Stimulated activated CD4-positive, alpha-beta T cell treated with anti-CD3 and anti-CD28 coated beads, Interleukin-1b, Interleukin-23, amount 100 ng/mL, for 24 hours (primary cell): ENCODE results near the gene SLC25A26.

ENCODE experiments used
- DNase-seq, 4 experiments: peaks; one replicate each; pipeline ENCODE4 v3.0.0-alpha.2; 2020; ENCODE audit warnings: low read depth in 4 of 4, low spot score in 1 of 4

The SLC25A26 gene

GRCh38 chr3:66394019-66394752, 173.4 kb downstream of the SLC25A26 start:
- DNase-seq: peak in 1 of 4 experiments; percentile 9

DNA sequence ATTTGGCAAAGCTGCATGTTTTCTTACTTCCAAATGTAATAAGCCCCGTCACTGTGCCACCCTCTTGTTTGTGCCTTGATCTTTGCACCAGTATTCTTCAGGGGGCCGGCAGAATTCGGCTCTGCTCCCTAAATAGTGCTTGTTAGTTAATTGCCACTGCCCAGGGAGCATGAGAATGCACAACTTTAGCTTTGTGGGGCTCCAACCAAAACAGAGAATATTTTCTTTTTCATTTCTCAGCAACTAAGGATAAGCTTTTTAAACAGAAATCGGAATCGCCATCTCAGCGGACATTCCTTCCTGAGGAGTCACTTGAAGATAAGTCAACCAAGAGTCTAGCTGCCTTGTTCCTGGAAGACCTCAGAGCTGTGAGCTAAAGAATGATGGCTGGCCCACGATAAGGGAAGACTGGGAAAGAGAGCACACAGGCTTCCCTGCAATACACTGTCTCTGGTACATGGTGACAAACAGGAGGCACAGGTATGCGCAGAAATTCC, 174.0 kb downstream of the SLC25A26 start:
- DNase-seq: no peak

DNA sequence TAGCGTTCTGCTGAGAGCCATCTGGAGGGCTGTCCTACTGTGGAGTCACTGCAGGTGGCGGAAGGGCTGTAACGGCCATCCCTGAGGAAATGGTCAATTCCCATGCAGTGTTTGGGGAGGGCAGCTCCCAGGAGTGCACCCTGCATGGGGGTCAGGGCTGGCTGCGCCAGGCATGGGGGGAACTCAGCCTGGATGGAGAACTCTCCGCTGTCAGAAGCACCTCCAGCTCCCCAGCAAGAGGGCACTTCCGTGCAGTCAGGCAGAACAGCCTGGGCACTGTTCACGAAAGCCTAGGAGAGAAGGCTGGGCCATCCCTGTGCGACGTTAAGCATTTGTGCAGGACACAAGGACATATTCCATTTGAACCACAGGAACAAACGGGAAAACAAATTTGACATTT, 174.8 kb downstream of the SLC25A26 start:
- no peak for DNase-seq

GRCh38 chr3:66396161-66396760, 175.5 kb downstream of the SLC25A26 start:
- no peak for DNase-seq

DNA sequence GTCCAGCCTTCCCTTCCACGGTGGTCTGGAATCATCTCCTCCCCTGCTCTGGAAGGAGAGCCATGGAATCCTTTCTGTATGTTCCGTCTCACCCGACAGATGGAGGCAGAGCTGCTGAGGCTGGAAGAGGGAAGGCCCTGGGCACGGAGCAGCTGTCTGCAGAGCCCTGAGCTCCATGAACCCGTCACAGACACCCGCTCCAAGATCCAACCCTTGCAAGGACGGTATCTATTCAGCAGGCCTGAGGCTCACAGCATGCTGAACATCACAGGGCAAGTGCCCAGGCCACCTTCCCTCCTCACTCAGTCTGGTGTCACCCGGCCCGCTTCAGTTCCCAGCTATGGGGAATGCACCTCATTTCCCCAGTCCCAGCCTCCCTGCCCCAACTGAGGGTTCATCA, 176.1 kb downstream of the SLC25A26 start:
- DNase-seq: no peak

DNA sequence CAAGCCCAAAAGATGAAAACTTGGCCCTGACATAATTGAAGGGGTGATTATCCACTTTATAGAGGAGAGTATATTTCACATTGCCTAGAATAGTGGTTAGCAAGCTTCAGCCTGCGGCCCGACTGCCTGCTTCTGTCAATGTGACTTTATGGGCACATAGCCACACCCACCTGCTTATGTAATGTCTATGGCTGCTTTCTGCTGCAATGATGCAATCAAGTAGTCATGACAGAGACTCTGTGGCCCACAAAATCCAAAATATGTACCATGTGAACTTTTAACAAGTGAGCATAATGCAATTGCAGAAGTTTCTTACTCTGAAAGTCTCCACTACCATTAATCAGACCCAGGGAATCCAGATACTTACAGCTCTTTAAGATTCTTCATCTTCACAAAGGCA, 176.9 kb downstream of the SLC25A26 start:
- no peak for DNase-seq

DNA sequence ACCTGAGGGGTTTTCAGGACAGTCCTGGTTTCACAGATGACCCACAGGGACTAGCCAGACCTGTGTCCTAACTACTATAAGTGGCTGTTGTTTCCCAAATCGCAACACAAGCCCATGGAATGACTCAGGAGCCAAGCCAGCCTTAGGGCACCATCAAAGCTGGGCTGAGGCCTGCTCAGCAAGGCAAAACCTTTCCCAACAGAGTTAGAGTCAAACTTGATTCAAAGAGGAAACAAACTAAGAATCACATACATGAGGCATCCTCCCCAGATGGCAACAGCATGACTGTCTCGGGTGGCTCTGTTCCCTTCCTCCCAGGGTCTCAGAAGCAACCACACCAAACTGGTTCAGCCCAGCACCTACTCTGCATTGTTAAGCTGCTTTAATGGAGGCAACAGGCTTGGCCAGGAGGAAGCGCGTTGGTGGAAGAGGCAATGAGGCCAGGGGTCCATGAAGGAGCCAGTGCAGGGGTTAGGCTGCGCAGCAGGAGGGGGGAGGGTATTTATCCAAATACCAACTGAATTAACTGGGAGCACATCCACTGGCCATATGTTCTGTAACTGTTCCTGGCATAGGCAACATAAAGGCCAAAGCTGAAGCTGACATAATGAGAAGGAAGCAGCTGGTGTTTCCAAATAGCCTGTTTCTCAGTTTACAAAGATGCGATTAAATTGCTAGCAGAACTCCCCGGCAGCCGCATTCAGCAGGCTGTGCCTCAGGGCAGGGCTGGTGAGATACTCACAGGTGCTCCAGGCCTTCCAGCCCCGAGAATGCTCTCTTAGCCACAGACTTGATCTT, 177.6 kb downstream of the SLC25A26 start:
- no peak for DNase-seq

DNA sequence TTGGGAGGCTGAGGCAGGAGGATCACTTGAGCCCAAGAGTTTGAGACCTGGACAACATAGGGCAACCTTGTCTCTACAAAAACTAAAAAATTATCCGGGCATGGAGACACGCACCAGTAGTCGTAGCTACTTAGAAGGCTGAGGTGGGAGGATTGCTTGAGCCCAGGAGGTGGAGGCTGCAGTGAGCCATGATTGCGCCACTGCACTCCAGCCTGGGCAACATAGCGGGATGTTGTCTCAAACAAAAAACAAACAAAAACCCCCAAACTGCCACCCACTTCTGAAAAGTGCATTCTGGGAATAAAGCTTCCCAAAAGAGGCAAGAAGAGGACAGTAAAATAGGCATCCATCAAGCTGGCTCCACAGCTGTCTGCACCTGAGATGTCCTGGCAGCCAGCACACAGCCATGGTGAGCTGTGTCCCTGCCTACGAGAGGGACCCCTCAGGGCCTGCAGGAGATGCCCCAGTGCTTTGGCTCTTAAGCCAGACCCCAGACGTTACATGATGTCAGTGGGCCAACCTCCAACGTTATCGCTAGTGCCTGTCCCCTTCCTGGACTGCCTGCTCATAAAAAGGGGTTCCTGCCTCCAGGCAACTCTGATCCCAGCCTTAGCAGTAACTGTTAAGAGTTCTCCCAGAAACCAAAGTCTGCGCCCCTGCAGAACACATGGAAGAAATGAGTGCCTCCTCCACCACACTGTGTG, 178.9 kb downstream of the SLC25A26 start:
- no peak for DNase-seq

GRCh38 chr3:66400411-66401156, 179.8 kb downstream of the SLC25A26 start:
- no peak for DNase-seq

DNA sequence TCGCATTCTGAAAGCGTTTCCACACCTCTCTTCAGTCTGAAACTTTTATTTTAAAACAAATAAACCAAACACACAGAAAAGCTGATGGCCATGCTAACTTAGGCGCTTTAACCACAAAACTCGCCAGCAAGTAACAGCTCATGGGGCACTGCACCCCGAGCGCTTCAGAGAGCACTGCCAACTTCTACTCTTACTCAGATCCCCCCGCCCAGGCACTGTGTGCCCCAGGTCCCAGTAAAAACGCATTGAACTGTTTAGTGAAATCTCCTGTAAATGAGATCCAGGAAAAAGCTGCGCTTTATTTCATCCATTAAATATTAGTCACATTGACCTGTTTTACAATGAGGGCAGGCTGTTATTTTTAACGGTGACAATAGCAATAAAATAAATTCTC, 180.4 kb downstream of the SLC25A26 start:
- DNase-seq: no peak

DNA sequence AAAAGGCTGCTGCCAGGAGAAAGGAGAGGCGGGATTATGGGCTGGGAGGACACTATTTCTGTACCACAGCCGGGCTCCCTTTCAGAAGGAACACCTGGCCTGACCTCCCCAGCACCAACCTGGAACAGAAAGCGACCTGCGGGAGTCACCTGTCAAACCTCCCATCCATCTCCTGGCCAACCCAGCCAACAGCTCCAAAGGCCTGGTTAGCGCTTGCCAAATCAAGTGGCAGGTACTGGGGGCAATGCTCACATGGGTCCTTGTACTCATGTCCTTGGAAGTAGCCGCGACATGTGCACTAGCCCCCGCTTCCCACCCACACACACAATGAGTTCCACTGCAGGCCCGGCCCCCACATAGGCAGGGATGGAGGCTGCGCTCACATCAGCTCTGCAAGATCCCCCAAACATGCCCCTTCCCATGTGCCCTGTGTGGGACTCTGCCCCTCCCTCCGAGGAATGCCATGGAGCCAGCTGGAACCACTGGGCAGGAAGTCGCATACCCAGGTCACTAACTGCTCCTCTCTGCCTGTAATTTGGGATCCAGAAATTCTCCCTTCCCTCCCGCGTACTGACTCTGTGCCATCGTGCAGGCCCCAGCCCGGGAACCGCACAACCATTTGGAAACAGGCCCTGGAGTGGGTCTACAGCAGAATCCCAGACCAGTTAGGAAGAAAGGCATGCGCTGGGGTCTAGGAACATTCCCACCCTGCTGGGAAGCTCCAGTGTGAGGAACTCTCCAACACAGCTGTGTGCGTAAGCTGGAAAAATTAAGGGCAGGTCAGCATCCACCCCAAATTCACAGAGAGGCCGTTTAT, 181.1 kb downstream of the SLC25A26 start:
- DNase-seq: no peak

DNA sequence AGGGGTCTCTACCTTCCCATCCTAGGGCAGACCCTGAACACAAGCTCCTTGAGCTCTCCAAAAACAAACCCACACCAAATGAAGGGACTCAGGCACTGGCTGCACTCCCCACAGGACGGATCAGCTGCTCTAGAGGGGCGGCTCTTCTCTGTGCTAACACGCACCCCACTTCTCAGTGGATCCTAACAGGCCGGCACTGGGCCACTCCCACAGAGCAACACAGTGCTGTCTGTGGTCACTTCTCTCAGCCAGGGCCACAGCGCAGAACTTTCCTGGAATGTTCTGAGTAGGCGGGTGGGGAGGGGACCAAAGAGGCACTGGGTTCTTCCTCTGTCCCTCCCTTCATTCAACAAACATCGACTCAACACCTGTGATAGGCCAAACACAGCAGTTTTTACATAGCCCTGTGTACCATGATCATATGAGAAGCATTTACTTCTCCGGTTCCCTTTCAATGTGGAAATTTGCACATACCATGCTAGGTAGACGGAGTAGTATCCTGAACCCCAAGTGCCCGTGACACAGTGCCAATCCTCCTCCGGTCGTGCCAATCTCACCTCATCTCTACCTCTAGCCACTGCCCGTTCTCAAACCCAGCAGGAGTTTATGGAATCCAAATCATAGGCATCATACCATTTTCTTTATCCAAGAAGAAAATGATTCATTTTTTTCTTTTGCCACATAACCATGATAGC, 181.9 kb downstream of the SLC25A26 start:
- DNase-seq: no peak

- DNase-seq: no peak
Observed at GRCh38 chr3:66403323-66403990, 182.7 kb downstream of the SLC25A26 start.

GRCh38 chr3:66404197-66404596, 183.4 kb downstream of the SLC25A26 start:
- DNase-seq: no peak

- DNase-seq: no peak
Observed at GRCh38 chr3:66404903-66405700, 184.3 kb downstream of the SLC25A26 start.

DNA sequence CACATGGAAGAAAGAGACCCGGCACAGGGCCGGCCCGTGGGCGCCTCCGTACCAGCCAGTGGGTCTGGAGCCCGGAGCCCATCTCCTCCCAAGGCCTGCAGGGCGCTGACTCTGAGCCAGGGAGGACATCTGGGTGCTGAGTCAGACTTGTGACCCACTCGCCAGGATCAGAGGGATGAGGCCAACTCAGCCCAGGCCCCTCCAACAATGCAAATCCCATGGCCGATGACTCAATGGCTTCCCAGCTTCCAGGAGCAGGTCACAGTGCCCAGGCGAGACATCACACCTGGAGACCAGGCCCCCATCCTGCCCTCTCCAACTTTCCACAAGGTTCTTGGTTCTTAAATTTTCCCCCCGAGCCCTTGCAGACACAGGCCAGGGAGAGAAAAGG, 184.9 kb downstream of the SLC25A26 start:
- no peak for DNase-seq

GRCh38 chr3:66406163-66406562, 185.4 kb downstream of the SLC25A26 start:
- DNase-seq: no peak
